Endothelial cell of umbilical vein (primary cell): ENCODE results near the gene PRCD. TPM values are rescaled to one million over a fixed set of nuclear protein-coding genes. Genes with fewer than 3 reads are reported as not detected.

Experiments
- BruUV-seq: library from RNA; stranded (reverse); fragments of 400-500 nt; replicated peaks from 2 replicates; lab custom pipeline; 2021; lab: Mats Ljungman, UMichigan
- CTCF ChIA-PET: fragments of 300-600, 350-600 bp; sonication (Branson Sonifier 250); formaldehyde crosslinking; loops from one replicate; lab custom pipeline; 2021; ENCODE audit warnings: antibody characterized with exemption, inconsistent platforms; lab: Charles Lee
- POLR2A ChIA-PET: fragments of 300-600, 350-600 bp; sonication (Branson Sonifier 250); formaldehyde crosslinking; loops from one replicate; lab custom pipeline; 2021; ENCODE audit warnings: antibody characterized with exemption, inconsistent platforms; lab: Charles Lee
- DNase-seq: peaks from one replicate; pipeline ENCODE4 v3.0.0-alpha.2; 2011; ENCODE audit warnings: low read depth, low spot score
- FAIRE-seq: peaks from 2 replicates; lab custom pipeline; 2011; peaks lifted over from hg19 to GRCh38; lab: Jason Lieb, UNC
- H2AFZ ChIP-seq: 2 replicates; pipeline ENCODE4 v1.6.0; 2012; ENCODE audit warnings: low read depth, low read length, control low read depth, inconsistent platforms
- H3K27ac ChIP-seq: 2 replicates; pipeline ENCODE4 v1.5.1; 2011; ENCODE audit warnings: low read depth, mild to moderate bottlenecking, control low read depth, low read length, moderate library complexity; ENCODE audit not compliant: insufficient read depth
- H3K27me3 ChIP-seq, 2 experiments: 2 replicates each; pipeline versions ENCODE4 v1.6.0 to v1.6.1; 2011; ENCODE audit warnings: low read length in 2 of 2, mixed read lengths in 1 of 2; ENCODE audit not compliant: control insufficient read depth in 2 of 2, insufficient read depth in 2 of 2
- H3K36me3 ChIP-seq, 2 experiments: 2 replicates in 1 of 2; 3 replicates in 1 of 2; pipeline ENCODE4 v1.5.1; 2011; ENCODE audit warnings: low read length in 2 of 2, mild to moderate bottlenecking in 1 of 2, moderate library complexity in 1 of 2; ENCODE audit not compliant: control insufficient read depth in 2 of 2, insufficient read depth in 2 of 2; ENCODE audit errors: extremely low read depth in 1 of 2
- H3K4me1 ChIP-seq: 3 replicates; pipeline ENCODE4 v1.5.1; 2011; ENCODE audit warnings: mild to moderate bottlenecking, low read length; ENCODE audit not compliant: control insufficient read depth, insufficient read depth; ENCODE audit errors: extremely low read depth
- H3K4me2 ChIP-seq: 2 replicates; pipeline ENCODE4 v1.6.1; 2011; ENCODE audit warnings: low read length, control low read depth, mixed read lengths; ENCODE audit not compliant: insufficient read depth
- H3K4me3 ChIP-seq, 3 experiments: fragments of 200-600 bp in 1 of 3; sonication (generic), shearing (Covaris generic) in 1 of 3; replicated peaks in 1 of 3; 2 replicates each; pipeline ENCODE4 v1.5.1; 2011 to 2016; ENCODE audit warnings: control low read depth in 3 of 3, low read length in 3 of 3, mild to moderate bottlenecking in 2 of 3, inconsistent platforms in 1 of 3, low read depth in 1 of 3, moderate library complexity in 1 of 3; ENCODE audit not compliant: insufficient read depth in 1 of 3
- H3K79me2 ChIP-seq: 2 replicates; pipeline ENCODE4 v1.6.0; 2012; ENCODE audit warnings: low read length, inconsistent platforms; ENCODE audit not compliant: control insufficient read depth, insufficient read depth
- H3K9ac ChIP-seq: replicated peaks from 2 replicates; pipeline ENCODE3; 2011; ENCODE audit warnings: low read length, control low read depth; ENCODE audit not compliant: insufficient read depth; ENCODE audit errors: extremely low read depth
- H3K9me1 ChIP-seq: replicated peaks from 3 replicates; pipeline ENCODE4 v1.6.0; 2011; ENCODE audit warnings: mild to moderate bottlenecking, low read length; ENCODE audit not compliant: control insufficient read depth, insufficient read depth; ENCODE audit errors: extremely low read depth
- H3K9me3 ChIP-seq: replicated peaks from 2 replicates; pipeline ENCODE4 v1.5.1; 2012; ENCODE audit warnings: low read length, inconsistent platforms; ENCODE audit not compliant: control insufficient read depth, insufficient read depth
- H4K20me1 ChIP-seq: replicated peaks from 2 replicates; pipeline ENCODE3; 2011; ENCODE audit warnings: mild to moderate bottlenecking, low read length; ENCODE audit not compliant: control insufficient read depth, insufficient read depth; ENCODE audit errors: extremely low read depth
- EZH2 ChIP-seq: IDR thresholded peaks from 2 replicates; pipeline ENCODE4 v1.6.1; 2012; ENCODE audit warnings: borderline replicate concordance, low read depth, mild to moderate bottlenecking, moderate library complexity, low read length, inconsistent platforms; ENCODE audit not compliant: severe bottlenecking
- FOS ChIP-seq: IDR thresholded peaks from 2 replicates; pipeline ENCODE4 v1.6.1; 2011; ENCODE audit warnings: mild to moderate bottlenecking, low read length, moderate library complexity, borderline replicate concordance; ENCODE audit not compliant: insufficient read depth
- JUN ChIP-seq: IDR thresholded peaks from 2 replicates; pipeline ENCODE4 v1.6.1; 2011; ENCODE audit warnings: borderline replicate concordance, low read depth; ENCODE audit not compliant: insufficient read length, insufficient read depth
- MYC ChIP-seq: IDR thresholded peaks from one replicate; pipeline ENCODE4 v1.6.1; 2011; ENCODE audit warnings: mild to moderate bottlenecking, low read depth, low read length
- POLR2A ChIP-seq: IDR thresholded peaks from 2 replicates; pipeline ENCODE4 v1.6.1; 2012; ENCODE audit warnings: low read depth, mild to moderate bottlenecking, control low read depth, low read length
- POLR2AphosphoS5 ChIP-seq: IDR thresholded peaks from 2 replicates; pipeline ENCODE4 v1.6.1; 2012; ENCODE audit warnings: low read depth, mild to moderate bottlenecking, control low read depth, low read length, moderate library complexity; ENCODE audit not compliant: insufficient read depth
- dilution Hi-C: fragments of 300-500 bp; cut with MboI; formaldehyde crosslinking; loops from one replicate; pipeline ENCODE4 v1.15.0; 2019; ENCODE audit warnings: low sequenced_read_pairs; ENCODE audit not compliant: extremely low pct_ligation_motif_present
- intact Hi-C: fragments of 100-400 bp; cut with micrococcal nuclease; formaldehyde crosslinking; loops from one replicate; pipeline ENCODE4 v1.10.0; 2022
- polyA plus RNA-seq, 4 experiments: library from polyadenylated mRNA; depleted of rRNA in 3 of 4; stranded (reverse) in 3 of 4; unstranded in 1 of 4; fragments of >200 nt; gene quantifications; 2 replicates each; pipeline versions ENCODE4 v1.2.1 to v1.2.3, GENCODE V29; 2011 to 2012; ENCODE audit warnings: missing spikeins in 1 of 4
- total RNA-seq: library from RNA; stranded (reverse); gene quantifications from 2 replicates; pipeline ENCODE4 v1.2.3, GENCODE V29; 2021
- TF ChIP-seq, protein P1 (sequence below), 2 donors: IDR thresholded peaks; 1 replicate in 1 of 2; 2 replicates in 1 of 2; pipeline ENCODE4 v1.5.1; 2011; ENCODE audit warnings: low read length in 2 of 2, mild to moderate bottlenecking in 2 of 2, moderate library complexity in 2 of 2, control low read depth in 1 of 2, inconsistent platforms in 1 of 2, low read depth in 1 of 2; ENCODE audit not compliant: insufficient read depth in 1 of 2; ENCODE audit errors: extremely low read depth in 1 of 2

The PRCD gene
- total and polyA plus RNA-seq, 2 donors (not counting 3 experiments of a cell fraction or from before 2014, with no cell fraction given), result not detected

DNA sequence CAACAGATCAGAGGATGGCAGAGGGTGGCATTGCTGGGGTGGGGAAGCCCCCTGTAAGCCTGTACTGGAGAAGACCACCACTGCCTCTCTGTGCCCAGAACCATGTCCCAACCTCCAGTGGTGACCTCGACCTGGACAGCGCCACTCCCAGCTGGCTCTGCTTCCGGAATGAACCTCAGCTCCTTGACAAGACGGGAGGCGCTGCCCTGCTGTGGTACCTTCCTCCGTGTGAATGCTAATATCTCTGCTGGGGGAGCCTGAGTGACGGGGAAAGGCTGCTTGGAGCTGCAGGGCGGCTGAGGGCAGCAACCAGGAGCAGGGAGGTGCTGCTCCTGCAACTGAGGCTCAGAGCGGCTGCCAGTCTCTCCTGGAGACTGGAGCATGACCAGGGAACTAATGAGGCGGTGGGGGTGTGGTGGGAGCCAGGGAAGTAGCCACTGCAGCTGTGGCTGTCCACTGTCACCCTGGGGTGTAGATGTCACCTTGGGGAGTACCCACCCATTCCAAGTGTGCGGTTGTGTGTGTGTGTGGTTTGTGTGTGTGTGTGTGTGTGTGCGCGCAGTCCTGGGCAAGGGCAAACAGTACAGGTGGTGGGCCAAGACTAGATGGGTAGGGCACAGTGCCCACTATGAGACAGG, 6.2 kb downstream of the PRCD start:
- POLR2A ChIA-PET, result interaction anchor here (0.9 kb wide), 2 partner anchors 11 to 18 kb away, joined by 3 read pairs; no protein-coding TSS in a partner anchor
- FAIRE-seq, result no peak
- H3K9me1 ChIP-seq, result no peaks in the 10 kb centered on the region
- H4K20me1 ChIP-seq, result no peaks in the 10 kb centered on the region
- no peaks in the 10 kb centered on the region for H3K79me2 ChIP-seq
- dilution Hi-C loops, result no loop called here
- no peak overlapping the region for H2AFZ ChIP-seq
- TF ChIP-seq MYC, result no peak
- no peak for TF ChIP-seq EZH2
- TF ChIP-seq JUN, result no peak
- TF ChIP-seq FOS, result no peak
- TF ChIP-seq, protein P1, sequence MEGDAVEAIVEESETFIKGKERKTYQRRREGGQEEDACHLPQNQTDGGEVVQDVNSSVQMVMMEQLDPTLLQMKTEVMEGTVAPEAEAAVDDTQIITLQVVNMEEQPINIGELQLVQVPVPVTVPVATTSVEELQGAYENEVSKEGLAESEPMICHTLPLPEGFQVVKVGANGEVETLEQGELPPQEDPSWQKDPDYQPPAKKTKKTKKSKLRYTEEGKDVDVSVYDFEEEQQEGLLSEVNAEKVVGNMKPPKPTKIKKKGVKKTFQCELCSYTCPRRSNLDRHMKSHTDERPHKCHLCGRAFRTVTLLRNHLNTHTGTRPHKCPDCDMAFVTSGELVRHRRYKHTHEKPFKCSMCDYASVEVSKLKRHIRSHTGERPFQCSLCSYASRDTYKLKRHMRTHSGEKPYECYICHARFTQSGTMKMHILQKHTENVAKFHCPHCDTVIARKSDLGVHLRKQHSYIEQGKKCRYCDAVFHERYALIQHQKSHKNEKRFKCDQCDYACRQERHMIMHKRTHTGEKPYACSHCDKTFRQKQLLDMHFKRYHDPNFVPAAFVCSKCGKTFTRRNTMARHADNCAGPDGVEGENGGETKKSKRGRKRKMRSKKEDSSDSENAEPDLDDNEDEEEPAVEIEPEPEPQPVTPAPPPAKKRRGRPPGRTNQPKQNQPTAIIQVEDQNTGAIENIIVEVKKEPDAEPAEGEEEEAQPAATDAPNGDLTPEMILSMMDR (IDR thresholded peaks at IDR 0.05; ENCODE audit: extremely low read depth in 1 of 2, insufficient read depth in 1 of 2, low read depth in 1 of 2, low read length in 2 of 2), result no peak
- TF ChIP-seq POLR2AphosphoS5, result no peak
- TF ChIP-seq POLR2A, result no peak
- no peak overlapping the region for H3K4me2 ChIP-seq
- no peaks in the 10 kb centered on the region for H3K36me3 ChIP-seq
- no peak overlapping the region for H3K9ac ChIP-seq
- intact Hi-C loops, result no loop called here
- H3K4me3 ChIP-seq, result no peak overlapping the region
- no peak overlapping the region for H3K27ac ChIP-seq
- CTCF ChIA-PET, result interaction anchor here (1.0 to 5.6 kb wide), 14 partner anchors 10 to 135 kb away, joined by 3 to 106 read pairs (median 4); partner anchors contain the start of gene CYGB
- DNase-seq, result no peak
- H3K9me3 ChIP-seq, result no peaks in the 10 kb centered on the region
- peaks cover 0 to 3% of the 10 kb centered on the region in 2 experiments for H3K27me3 ChIP-seq
- peaks cover 12% of the 10 kb centered on the region for H3K4me1 ChIP-seq
- BruUV-seq, result no TSS peak
